GM18867 (cell line): Measurements from ENCODE around the gene ANGEL2.
A peak's percentile ranks its signal among the peaks of the same experiment; 100 is the strongest.
"Not testable (repeated sequence)": the region's sequence is repeated elsewhere in the genome, so short reads cannot be mapped to it uniquely, and the experiment has no call there.

ENCODE experiments used
- ATAC-seq: cut with Tn5 transposase; IDR thresholded peaks from one replicate; pipeline ENCODE4 v1.9.1; 2021; ENCODE audit warnings: mild to moderate bottlenecking, moderate library complexity; ENCODE audit not compliant: unreplicated experiment

ANGEL2 gene

GRCh38 chr1:212976586-212976985, 39.1 kb downstream of the ANGEL2 start:
- ATAC-seq, result no peak

- no peak for ATAC-seq
Observed at GRCh38 chr1:212975111-212975918, 40.4 kb downstream of the ANGEL2 start.

GRCh38 chr1:212974711-212975110, 41.0 kb downstream of the ANGEL2 start:
- no peak for ATAC-seq

DNA sequence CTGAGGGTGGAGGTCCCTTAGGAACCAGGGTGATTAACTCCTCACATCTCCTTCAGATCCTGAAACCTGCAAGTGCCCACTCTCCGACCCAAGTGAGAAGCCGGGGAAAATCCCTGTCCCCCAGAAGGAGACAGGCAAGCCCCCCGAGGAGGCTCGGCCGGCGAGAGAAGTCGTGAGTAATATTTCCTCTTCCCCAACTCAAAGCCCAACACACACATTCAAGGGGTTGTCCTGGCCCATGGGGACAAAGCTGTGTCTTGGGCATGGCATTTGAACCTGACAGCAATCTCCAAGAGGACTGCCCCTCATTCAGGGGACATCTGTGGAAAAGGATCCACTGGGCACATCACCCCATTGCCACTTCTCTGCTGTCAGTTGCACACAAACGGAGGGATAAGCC, 41.8 kb downstream of the ANGEL2 start:
- no peak for ATAC-seq

DNA sequence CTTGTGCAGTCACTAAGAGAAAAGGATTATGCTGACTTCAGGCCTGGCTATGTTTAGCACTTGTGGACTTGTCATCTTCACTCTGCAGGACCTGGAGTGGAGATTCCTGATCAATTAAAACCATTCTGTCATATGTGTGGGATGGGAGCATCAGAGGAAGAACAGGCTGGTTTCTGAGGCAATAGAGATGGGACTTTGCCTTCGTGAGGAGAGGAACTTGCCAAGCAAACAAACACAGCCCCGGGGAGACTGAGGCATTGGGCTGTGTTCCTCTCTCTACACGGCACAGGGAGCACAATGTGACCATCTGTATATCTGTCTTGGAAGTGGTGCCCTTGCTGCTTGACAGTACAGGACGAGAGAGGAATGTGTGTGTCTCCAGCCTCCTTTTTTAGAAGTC, 42.2 kb downstream of the ANGEL2 start:
- no peak for ATAC-seq

- no peak for ATAC-seq
Observed at GRCh38 chr1:212971312-212971711, 44.4 kb downstream of the ANGEL2 start.

DNA sequence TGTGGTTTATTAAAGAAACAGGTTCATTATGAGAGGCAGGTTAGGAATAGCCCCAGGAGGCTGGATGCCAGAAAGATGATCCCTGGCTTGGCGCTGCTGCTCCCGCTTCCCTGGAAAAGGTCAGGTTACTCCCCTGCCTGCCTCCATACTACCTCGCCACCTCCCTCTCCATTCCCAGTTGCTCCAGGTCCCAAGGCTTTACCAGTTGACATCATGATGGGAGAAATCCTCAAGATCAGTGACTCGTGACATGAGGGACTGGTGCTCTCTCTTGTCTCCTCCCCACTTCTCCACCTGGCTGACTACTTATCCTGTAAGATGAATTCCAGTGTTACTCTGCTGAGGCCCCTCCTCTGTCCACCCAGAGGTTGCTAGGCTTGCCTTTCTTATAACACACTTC, 45.6 kb downstream of the ANGEL2 start:
- ATAC-seq, result no peak

GRCh38 chr1:212968368-212968863, 47.3 kb downstream of the ANGEL2 start:
- ATAC-seq, result peak; percentile 76

DNA sequence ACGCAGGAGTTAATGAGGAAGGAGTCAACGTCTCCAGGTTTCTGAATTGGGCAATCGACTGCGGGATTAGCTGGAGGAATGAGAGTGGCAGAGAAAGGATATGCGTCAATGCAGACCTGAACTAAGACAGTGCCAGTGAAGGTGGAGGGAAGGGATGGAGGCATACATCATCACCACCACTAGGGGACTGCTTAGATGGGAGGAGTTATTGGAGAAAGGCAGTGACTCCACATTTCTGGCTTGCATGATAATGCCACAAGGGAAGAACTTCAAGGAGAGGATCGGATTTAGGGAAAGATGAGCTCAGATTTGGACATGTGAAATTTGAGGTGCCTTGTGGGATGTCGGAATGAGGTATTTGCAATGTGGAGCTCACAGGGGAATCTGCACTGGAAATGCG, 47.9 kb downstream of the ANGEL2 start:
- ATAC-seq, result peak; percentile 67

DNA sequence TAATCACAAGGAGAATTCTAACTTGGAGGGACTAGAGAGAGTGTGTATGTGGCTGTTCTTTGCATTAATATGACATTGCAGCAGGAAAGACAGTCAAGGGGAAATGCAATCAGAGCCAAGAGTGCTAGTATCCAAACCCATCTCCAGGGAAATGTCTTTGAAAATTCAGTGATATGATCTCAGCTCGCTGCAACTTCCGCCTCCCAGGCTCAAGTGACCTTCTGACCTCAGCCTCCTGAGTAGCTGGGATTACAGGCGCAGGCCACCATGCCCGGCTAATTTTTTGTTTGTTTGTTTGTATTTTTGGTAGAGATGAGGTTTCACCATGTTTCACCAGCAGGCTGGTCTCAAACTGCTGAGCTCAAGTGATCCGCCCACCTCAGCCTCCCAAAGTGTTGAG, 49.1 kb downstream of the ANGEL2 start:
- ATAC-seq, result no peak

GRCh38 chr1:212964993-212965392, 50.7 kb downstream of the ANGEL2 start:
- ATAC-seq, result not testable (repeated sequence)

- no peak for ATAC-seq
Observed at GRCh38 chr1:212964102-212964501, 51.6 kb downstream of the ANGEL2 start.

GRCh38 chr1:212962509-212962908, 53.2 kb downstream of the ANGEL2 start:
- ATAC-seq, result no peak

DNA sequence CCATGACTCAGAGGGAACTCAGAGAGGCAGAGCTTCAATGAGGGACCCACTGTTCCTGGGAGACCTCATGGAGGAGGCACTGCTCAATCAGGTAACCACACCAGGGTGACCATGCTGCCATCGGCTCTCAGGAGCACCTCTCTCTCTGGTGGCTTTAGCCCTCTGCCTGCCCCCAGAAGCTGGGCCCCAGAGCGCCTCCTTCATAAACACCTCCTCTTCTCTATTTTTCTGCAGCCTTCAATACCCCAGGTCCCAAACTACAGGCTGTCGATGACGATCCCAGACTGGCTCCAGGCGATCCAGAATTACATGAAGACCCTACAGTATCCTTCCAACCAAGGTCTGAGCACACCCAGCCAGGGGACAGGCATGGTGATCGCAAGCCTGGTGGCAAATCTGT, 54.7 kb downstream of the ANGEL2 start:
- ATAC-seq, result no peak

DNA sequence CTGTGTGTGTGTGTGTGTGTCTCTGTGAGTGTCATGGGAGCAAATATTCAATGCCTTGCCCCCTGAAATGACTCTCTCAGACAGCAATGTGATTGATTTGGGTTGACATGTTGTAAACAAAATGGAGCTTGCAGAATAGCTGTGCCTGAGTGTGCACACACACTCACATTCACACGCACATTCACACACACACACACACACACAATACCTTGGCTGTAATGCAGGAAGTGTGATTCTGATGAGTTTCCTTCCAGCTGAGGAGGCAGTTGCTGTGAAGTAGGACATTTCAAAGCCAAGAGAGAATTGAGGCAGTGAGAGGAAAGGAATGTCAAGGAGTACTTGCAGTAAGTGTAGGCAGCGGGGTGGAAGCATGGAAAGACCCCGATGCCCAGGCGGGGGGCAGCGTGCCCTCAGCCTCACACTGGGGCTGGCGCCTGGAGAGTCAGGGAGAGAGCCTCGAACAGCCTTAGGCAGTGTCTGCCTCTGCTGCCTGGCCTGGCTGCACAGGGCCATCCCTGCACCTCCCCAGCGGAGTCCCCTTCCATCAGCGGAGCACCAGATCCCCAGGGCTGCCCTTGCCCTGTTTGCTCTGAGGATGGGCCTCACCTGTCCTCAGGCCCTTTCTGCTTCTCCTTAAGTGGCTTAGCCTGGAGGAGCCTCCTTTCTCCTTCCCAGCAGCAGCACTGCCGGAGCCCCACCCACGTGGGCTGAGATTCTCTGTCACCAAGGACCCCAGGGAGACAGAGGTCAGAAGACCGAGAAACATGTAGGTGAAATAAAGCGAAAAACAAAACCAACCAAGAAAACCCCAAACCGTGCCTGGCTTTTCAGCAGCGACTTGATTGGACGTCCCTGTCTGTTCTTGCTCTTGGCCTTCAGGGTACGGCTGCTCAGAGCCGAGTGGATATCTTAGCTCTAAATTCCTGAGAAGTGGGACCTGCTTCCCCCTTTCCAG, 56.1 kb downstream of the ANGEL2 start:
- peak; percentile 83 for ATAC-seq

GRCh38 chr1:212958175-212958574, 57.5 kb downstream of the ANGEL2 start:
- ATAC-seq, result no peak

GRCh38 chr1:212957546-212957945, 58.1 kb downstream of the ANGEL2 start:
- no peak for ATAC-seq

GRCh38 chr1:212955961-212956620, 59.6 kb downstream of the ANGEL2 start:
- peak; percentile 34 for ATAC-seq

GRCh38 chr1:212955098-212955497, 60.6 kb downstream of the ANGEL2 start:
- no peak for ATAC-seq

DNA sequence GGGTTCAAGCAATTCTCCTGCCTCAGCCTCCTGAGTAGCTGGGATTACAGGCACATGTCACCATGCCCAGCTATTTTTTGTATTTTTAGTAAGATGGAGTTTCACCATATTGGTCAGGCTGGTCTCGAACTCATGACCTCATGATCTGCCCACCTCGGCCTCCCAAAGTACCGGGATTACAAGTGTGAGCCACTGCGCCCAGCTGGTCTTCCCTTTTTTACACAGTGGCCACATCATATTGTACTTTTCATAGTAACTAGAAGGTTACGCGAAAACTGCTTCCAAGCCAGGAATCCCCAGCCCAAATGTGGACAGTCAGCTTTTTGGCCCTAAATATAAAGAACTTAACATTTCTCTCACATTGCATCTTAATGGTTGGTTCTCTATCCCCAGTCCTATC, 61.2 kb downstream of the ANGEL2 start:
- ATAC-seq, result no peak

DNA sequence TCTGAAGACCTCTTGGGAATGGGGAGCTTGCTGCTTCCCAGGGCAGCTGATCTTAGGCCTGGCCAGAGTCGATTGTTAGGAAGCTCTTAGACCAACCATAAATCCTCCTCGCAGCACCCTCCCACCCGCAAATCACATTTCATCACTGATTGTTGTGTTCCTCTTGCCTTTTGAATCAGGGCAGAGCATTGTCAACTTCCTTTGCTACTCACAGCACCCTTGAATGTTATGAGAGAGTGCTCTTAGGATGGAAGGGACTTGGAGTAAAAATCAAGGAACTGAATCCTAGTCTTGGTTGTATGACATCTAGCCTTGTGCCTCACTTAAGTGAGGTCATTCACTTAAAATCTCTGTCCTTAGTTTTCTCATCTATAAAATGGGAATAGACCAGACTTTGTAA, 62.3 kb downstream of the ANGEL2 start:
- ATAC-seq, result no peak
